GM12892 (cell line): ENCODE data around the gene CCDC18.

Source experiments
- DNase-seq: peaks from one replicate; pipeline ENCODE4 v3.0.0; 2011; ENCODE audit not compliant: insufficient read length
- FAIRE-seq: peaks from 2 replicates; lab custom pipeline; 2011; peaks lifted over from hg19 to GRCh38; lab: Jason Lieb, UNC
- POLR2A ChIP-seq: IDR thresholded peaks from 2 replicates; pipeline ENCODE4 v1.6.1; 2011; ENCODE audit warnings: low read depth, low read length, control low read depth
- POLR2AphosphoS5 ChIP-seq: IDR thresholded peaks from 2 replicates; pipeline ENCODE4 v1.6.1; 2011; ENCODE audit warnings: low read depth, low read length, control low read depth
- TAF1 ChIP-seq: IDR thresholded peaks from 2 replicates; pipeline ENCODE4 v1.6.1; 2011; ENCODE audit warnings: low read depth, mild to moderate bottlenecking, control low read depth, low read length, borderline replicate concordance

Gene CCDC18

DNA sequence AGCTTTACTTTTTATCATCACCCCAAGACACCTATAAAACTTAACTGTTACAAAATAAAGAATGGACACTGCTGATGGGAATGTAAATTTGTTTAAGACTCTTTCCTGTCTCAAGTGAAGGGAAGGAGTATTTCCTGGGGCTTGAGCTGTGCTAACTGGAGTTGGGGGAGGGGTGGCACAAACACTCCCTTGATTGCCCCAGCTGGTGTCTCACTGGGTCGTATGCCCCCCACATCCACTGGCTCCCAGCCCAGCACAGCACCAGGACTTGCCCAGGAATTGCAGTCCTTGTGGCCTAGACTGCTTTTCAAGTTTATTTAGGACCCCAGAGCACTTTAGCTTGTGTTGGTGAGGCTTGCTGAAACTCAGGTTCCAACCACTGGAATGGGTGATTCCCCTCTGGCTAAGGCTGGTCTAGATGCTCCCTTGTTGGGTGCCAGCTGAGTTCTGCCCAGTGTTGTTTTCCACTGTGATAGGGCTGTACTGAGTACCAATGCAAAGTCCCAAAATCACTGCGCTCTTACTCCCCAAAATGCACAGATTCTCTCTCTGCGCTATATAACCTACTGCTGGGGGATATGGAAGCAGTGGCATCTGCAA lies 116.1 kb downstream of the CCDC18 start:
- FAIRE-seq (no peak), DNase-seq (no peak)
- no peak for TF ChIP-seq TAF1
- no peak for TF ChIP-seq POLR2AphosphoS5
- no peak for TF ChIP-seq POLR2A

DNA sequence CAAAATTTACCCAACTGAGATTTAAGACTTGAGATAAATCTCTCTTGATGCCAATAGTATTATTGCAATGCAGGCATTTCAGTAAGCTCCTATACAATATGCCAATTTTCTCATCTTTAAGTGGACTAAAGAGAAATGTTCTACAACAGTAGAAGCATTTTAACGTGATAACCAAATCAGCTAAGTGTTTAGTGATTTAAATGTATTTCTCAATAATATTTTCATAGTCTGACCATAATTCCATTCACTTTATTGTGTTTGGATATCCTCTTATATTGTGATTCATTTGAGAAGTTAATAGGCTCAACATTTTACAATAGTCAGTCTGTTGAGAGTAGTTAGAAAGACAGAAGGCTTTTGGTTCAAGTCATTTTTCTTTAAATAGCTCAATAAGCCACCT lies 120.6 kb downstream of the CCDC18 start:
- no peak for FAIRE-seq
- no peak for DNase-seq
- TF ChIP-seq POLR2A = no peak
- TF ChIP-seq TAF1 = no peak

DNA sequence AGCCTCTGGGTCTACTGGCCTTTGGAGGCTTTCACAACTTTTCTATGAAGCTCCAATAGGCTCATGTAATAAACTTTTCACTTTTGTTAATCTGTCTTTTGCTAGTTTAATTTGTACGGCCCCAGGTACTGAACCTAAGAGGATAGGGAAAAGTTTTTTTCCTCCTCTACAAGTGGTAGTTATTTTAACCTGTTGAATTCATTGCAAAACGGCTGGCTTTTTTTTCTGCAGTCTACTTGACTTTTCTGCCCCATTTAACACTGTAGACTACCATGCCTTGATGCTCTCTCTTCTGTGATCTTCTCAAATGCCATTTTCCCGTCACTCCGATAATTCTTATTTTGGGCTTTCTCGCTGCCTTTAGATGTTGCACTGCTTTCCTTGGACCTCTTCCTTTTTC lies 121.6 kb downstream of the CCDC18 start:
- no peak for FAIRE-seq

DNA sequence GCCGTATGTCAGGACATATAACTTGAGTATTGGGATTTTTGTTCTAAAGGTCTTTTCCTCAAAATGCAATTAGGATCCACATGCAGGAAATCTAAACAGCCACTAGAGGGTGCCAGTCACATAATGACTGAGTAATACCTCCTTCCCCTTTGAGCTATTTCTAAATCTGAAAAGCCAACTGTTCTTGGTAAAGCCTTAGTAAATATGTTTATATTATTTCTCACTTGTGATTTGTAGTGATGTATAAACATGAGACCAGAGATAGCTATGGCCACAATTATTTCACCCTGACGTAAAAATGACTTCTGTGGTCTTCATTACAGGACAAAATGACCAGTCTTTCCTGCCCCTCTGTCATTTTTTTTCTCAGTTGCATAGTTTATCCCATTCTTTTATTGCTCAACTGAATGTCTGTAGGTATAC lies 124.2 kb downstream of the CCDC18 start:
- DNase-seq (no peak), FAIRE-seq (peak; percentile 96)
- TF ChIP-seq POLR2A = no peak
- TF ChIP-seq POLR2AphosphoS5 = no peak
- no peak for TF ChIP-seq TAF1

More for the DNA sequence above, 121.6 kb downstream of the CCDC18 start:
- no peak for TF ChIP-seq TAF1
- TF ChIP-seq POLR2AphosphoS5 = no peak
- TF ChIP-seq POLR2A = no peak
- DNase-seq = no peak

DNA sequence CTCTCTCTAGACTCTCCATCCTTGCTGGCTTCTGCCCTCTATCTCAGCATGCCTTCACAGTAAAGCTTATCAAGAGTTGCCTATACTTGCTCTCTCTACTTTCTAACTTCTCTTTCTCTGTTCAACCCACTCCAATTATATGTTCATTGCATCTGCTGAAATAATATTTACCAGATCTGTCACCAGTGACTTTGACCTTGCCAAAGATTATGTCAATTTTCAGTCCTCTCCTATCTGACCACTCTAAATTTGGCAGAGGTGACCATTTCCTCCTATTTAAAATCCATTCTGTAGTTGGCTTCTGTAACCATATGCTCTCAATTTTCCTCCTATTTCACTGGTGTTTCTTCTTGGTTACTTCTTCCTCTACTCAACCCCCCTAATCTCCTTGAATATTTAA lies 126.4 kb downstream of the CCDC18 start:
- TF ChIP-seq POLR2AphosphoS5 (no peak), TAF1 (no peak), POLR2A (no peak)
- DNase-seq = no peak
- no peak for FAIRE-seq

DNA sequence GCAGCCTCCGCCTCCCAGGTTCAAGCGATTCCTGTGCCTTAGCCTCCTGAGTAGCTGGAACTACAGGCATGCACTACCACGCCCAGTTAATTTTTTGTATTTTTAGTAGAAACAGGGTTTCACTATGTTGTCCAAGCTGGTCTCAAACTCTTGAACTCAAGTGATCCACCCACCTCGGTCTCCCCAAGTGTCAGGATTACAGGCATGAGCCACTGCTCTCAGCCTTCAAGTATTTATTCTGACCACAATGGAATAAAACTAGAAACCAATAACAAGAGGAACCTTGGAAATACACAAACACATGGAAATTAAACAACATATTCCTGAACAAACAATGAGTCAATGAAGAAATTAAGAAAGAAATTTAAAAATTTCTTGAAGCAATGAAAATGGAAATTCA lies 132.5 kb downstream of the CCDC18 start:
- TF ChIP-seq POLR2AphosphoS5 (no peak), POLR2A (no peak), TAF1 (no peak)
- FAIRE-seq = no peak
- no peak for DNase-seq

DNA sequence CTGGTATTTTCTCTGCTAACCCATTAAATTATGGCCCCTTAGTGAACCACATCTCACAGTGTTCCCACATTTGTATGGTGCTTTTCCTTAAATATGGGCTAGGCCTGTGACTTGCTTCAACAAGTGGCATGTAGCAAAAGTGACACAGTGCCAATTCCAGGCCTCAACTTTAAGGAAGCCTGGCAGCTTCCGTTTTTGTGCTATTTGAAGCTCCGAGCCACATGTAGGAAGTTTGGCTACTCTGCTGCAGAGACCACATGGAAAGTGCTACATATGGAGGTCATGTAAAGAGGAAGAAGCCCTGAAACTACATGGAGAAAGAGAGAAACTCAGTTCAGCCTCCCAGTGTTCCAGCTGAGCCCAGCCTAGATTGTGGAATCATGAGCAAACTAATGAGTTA lies 136.7 kb downstream of the CCDC18 start:
- DNase-seq = no peak
- TF ChIP-seq POLR2AphosphoS5 = no peak
- TF ChIP-seq POLR2A = no peak
- no peak for TF ChIP-seq TAF1
- FAIRE-seq = no peak

DNA sequence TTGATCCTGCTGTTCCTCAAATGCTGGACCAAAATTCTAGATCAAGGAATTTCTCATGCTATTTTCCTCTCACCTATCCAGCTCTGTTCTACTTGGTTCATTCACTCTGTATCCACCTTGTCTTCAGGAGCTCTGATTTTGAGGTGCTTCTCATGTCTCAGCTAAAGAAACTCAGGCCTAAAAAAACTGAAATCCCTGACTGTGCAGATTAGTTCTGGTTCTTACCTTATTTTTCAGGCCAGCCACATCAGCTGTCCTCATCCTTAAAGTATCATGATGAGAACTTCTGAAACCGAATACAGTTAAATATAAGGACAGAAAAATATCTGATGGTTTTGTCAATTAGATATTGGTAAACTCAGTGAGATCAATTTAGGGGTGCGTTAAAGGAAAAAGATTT lies 137.4 kb downstream of the CCDC18 start:
- TF ChIP-seq POLR2AphosphoS5 = no peak
- TF ChIP-seq POLR2A = no peak
- TF ChIP-seq TAF1 = no peak
- no peak for DNase-seq
- no peak for FAIRE-seq

DNA sequence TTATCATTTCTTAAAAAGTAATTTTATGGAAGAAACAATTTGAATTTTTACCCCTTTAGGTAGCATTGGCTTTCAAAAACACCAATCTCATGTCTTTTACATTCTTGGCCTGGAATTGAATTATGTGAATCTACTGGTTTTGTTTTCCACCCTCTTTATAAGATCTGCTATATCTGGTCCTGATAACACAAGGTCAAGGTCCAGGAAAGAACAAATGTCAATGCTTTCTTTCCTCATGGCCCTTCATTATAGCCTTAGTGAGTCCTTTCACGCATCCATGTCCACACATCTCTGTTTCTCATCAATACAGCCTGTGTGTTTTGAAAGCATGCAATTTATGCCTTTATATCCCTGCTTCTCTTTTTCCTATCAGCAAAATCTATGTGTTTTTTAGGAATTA lies 141.2 kb downstream of the CCDC18 start:
- no peak for TF ChIP-seq POLR2AphosphoS5
- no peak for TF ChIP-seq TAF1
- TF ChIP-seq POLR2A = no peak
- no peak for FAIRE-seq
- DNase-seq = no peak

DNA sequence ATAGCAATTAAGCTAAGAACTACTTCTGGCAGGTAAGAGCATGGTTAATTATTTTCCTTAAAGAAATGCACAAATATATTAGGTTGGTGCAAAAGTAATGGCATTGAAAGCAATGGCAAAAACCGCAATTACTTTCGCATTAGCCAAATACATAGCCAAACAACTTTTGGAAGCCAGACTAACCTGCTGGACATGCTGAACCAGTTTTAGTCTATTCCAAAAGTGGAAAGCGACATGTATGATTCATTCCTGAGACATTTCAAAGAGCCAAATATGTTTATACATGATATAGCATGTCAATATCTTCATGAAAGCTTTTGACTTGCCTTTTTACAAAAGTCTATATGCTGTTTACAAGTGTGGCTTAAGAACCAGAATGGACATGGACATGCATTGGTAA lies 141.8 kb downstream of the CCDC18 start:
- no peak for DNase-seq
- no peak for FAIRE-seq
- TF ChIP-seq POLR2AphosphoS5 (no peak), TAF1 (no peak), POLR2A (no peak)

DNA sequence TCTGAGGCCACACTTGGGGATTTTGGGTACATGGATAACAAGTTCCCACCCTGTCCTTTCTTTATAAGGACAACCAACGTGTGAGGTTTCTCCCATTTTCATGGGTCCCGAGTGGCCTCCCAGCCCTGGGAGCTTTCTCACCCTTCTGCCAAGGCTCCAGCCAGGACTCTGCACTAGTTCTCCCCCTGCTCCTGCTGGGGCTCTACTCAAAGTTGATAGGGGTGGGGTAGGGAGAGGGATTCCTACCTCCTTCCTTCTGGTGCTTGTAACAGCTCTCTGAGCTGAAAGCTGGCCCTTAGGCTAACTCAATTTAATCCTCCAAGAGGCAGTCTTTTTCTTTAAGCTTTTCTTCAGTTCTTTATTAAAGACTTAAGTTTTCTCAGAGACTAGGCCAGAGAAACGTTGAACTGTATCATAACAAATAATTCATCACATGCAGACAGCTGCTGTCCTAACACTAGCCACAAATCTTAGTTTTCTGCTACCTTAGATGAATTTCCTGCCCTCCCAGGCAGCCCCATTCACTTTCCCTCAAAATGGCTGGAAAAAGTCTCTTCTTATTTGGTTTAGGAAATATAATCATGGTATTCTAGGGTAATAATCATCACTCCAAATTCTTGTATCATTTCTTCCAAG lies 142.8 kb downstream of the CCDC18 start:
- FAIRE-seq (no peak), DNase-seq (no peak)
- TF ChIP-seq POLR2A = no peak
- no peak for TF ChIP-seq TAF1
- TF ChIP-seq POLR2AphosphoS5 = no peak

DNA sequence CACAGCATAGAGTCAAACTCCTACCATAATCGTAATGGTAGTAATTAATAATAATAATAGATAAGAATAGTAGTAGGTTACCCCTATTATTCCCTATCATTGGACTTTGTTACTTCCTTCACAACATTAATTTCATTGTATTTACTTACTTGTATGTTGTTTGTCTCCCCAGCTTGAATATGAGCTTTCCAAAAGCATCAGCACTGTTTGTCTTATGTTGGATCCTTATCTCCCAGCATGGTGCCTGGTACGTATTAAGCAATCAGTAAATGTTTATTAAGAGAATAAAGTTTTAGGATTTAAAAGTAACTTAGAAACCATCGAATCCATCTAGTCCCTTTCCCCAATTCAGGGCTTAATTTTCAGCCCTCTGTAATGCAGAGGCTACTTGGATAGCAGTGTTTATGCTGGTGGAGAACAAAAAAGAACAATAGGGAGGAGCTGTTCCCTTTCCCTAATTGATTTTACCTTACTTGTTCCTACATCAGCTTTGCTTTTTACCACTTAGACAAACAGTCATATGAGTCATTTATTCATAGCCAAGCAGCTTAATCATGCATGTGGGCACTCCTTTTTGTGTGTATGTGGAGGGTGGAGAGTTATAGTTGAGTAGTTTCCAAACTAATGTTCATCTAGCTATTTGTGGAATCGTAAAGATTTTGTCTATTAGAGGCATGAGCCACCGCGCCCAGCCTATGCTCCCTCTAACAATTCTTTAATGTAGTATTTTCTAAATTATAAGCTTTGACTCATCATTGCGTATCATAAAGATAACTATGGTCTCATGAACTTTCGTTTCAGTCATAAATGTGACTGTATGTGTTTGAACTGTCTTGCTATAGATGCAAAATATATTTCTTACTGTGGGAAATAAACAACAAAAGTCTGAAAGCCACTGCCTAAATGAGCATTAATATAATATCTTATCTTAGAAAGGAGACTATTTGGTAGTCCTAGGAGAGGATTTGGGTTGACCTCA lies 144.3 kb downstream of the CCDC18 start:
- FAIRE-seq = no peak
- DNase-seq = no peak
- TF ChIP-seq TAF1 (no peak), POLR2A (no peak), POLR2AphosphoS5 (no peak)
